OCI-LY3 (cell line): ENCODE results near the gene CALM3.
A peak's percentile ranks its signal among the peaks of the same experiment; 100 is the strongest.

Experiments used
- EZH2phosphoT487 ChIP-seq: fragments of 200-600 bp; shearing (Covaris generic); IDR thresholded peaks from 2 replicates; pipeline ENCODE4 v1.6.1; 2018; ENCODE audit warnings: antibody characterized with exemption, mixed run types, low read depth
- TF ChIP-seq, protein P1 (sequence below): fragments of 200-600, 300-600 bp; sonication (generic); IDR thresholded peaks from 2 replicates; pipeline ENCODE4 v1.5.1; 2014; ENCODE audit warnings: antibody characterized with exemption, low read length, low read depth

DNA sequence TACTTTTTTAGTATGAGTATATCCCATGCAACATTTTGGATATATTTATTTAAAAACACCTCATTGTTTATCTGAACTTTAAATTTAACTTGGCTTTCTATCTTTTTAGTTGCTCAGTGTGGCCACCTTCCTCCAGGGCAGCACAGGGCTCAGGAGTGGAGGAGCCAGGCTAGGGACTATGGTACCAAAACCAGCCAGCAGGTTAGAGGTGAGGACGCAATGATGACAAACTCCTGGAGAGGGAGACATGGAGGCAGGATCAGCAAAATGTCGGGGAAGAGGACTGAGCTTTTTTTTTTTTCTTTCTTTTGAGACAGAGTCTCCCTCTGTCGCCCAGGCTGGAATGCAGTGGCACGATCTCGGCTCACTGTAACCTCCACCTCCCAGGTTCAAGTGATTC is 29.6 kb upstream of the CALM3 start:
- TF ChIP-seq, protein P1, sequence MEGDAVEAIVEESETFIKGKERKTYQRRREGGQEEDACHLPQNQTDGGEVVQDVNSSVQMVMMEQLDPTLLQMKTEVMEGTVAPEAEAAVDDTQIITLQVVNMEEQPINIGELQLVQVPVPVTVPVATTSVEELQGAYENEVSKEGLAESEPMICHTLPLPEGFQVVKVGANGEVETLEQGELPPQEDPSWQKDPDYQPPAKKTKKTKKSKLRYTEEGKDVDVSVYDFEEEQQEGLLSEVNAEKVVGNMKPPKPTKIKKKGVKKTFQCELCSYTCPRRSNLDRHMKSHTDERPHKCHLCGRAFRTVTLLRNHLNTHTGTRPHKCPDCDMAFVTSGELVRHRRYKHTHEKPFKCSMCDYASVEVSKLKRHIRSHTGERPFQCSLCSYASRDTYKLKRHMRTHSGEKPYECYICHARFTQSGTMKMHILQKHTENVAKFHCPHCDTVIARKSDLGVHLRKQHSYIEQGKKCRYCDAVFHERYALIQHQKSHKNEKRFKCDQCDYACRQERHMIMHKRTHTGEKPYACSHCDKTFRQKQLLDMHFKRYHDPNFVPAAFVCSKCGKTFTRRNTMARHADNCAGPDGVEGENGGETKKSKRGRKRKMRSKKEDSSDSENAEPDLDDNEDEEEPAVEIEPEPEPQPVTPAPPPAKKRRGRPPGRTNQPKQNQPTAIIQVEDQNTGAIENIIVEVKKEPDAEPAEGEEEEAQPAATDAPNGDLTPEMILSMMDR = peak; percentile 9; the same call in 1 of the 2 replicates
- TF ChIP-seq EZH2phosphoT487 = no peak
